IPS-18c (cell line): ENCODE measurements around the gene LAMA3.

Experiments used
- H3K4me3 ChIP-seq: 2 replicates; pipeline ENCODE4 v1.7.0; 2013; ENCODE audit warnings: low read depth, mild to moderate bottlenecking, low read length, moderate library complexity; ENCODE audit not compliant: insufficient read depth
- H3K9me3 ChIP-seq: one replicate; pipeline ENCODE4 v1.6.1; 2013; ENCODE audit warnings: mild to moderate bottlenecking, low read length, moderate library complexity; ENCODE audit not compliant: control insufficient read depth, insufficient read depth

LAMA3 gene

GRCh38 chr18:23910032-23910431, 220.8 kb downstream of the LAMA3 start:
- Histone ChIP-seq H3K9me3 (no peaks in the 10 kb centered on the region), H3K4me3 (no peak overlapping the region)

GRCh38 chr18:23912356-23912755, 223.1 kb downstream of the LAMA3 start:
- Histone ChIP-seq H3K9me3 (no peaks in the 10 kb centered on the region), H3K4me3 (no peak overlapping the region)

GRCh38 chr18:23916338-23916737, 227.1 kb downstream of the LAMA3 start:
- Histone ChIP-seq H3K9me3 (no peaks in the 10 kb centered on the region), H3K4me3 (no peak overlapping the region)

- no peaks in the 10 kb centered on the region for H3K9me3 ChIP-seq
- H3K4me3 ChIP-seq = no peak overlapping the region
Measured at GRCh38 chr18:23918395-23919032, 229.3 kb downstream of the LAMA3 start.

GRCh38 chr18:23920054-23920453, 230.8 kb downstream of the LAMA3 start:
- no peak overlapping the region for H3K4me3 ChIP-seq
- H3K9me3 ChIP-seq = no peaks in the 10 kb centered on the region

GRCh38 chr18:23921716-23922285, 232.5 kb downstream of the LAMA3 start:
- no peaks in the 10 kb centered on the region for H3K9me3 ChIP-seq
- no peak overlapping the region for H3K4me3 ChIP-seq

GRCh38 chr18:23922939-23923338, 233.7 kb downstream of the LAMA3 start:
- no peak overlapping the region for H3K4me3 ChIP-seq
- H3K9me3 ChIP-seq = no peaks in the 10 kb centered on the region

- H3K9me3 ChIP-seq = no peaks in the 10 kb centered on the region
- no peak overlapping the region for H3K4me3 ChIP-seq
Measured at GRCh38 chr18:23924813-23925212, 235.6 kb downstream of the LAMA3 start.

- H3K4me3 ChIP-seq = no peak overlapping the region
- no peaks in the 10 kb centered on the region for H3K9me3 ChIP-seq
Measured at GRCh38 chr18:23926571-23926970, 237.3 kb downstream of the LAMA3 start.

- no peak overlapping the region for H3K4me3 ChIP-seq
- no peaks in the 10 kb centered on the region for H3K9me3 ChIP-seq
Measured at GRCh38 chr18:23927821-23928746, 238.8 kb downstream of the LAMA3 start.

- H3K9me3 ChIP-seq = no peaks in the 10 kb centered on the region
- H3K4me3 ChIP-seq = no peak overlapping the region
Measured at GRCh38 chr18:23929362-23929930, 240.2 kb downstream of the LAMA3 start.

- H3K9me3 ChIP-seq = no peaks in the 10 kb centered on the region
Measured at GRCh38 chr18:23930002-23930401, 240.7 kb downstream of the LAMA3 start.

GRCh38 chr18:23932385-23933067, 243.3 kb downstream of the LAMA3 start:
- H3K9me3 ChIP-seq = no peaks in the 10 kb centered on the region

More at GRCh38 chr18:23930002-23930401, 240.7 kb downstream of the LAMA3 start:
- no peak overlapping the region for H3K4me3 ChIP-seq

GRCh38 chr18:23933407-23933806, 244.2 kb downstream of the LAMA3 start:
- Histone ChIP-seq H3K4me3 (no peak overlapping the region), H3K9me3 (no peaks in the 10 kb centered on the region)

More at GRCh38 chr18:23932385-23933067, 243.3 kb downstream of the LAMA3 start:
- H3K4me3 ChIP-seq = no peak overlapping the region

GRCh38 chr18:23934252-23934651, 245.0 kb downstream of the LAMA3 start:
- H3K9me3 ChIP-seq = no peaks in the 10 kb centered on the region
- no peak overlapping the region for H3K4me3 ChIP-seq

- Histone ChIP-seq H3K4me3 (no peak overlapping the region), H3K9me3 (no peaks in the 10 kb centered on the region)
Measured at GRCh38 chr18:23934863-23935262, 245.6 kb downstream of the LAMA3 start.

- no peaks in the 10 kb centered on the region for H3K9me3 ChIP-seq
- H3K4me3 ChIP-seq = no peak overlapping the region
Measured at GRCh38 chr18:23935804-23936203, 246.6 kb downstream of the LAMA3 start.
